ENCODE results near the gene NDOR1.

NDOR1 gene

DNA sequence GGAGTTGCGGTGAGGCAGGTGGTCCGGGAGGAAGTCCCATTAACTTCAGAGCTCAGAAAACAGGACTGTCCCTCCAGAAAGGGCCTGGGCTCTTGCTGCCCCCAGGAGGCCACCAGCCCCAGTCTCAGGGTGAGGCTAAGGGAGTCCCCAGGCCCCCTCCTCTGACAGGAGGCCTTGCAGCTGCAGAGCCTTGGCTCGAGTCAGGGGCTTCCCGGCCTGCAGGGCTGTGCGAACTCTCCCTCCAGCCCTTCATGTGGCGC lies 42.3 kb downstream of the NDOR1 start:
- Histone ChIP-seq H3K27me3 (ENCODE audit: insufficient read depth, poor library complexity, severe bottlenecking) (no peaks in the 10 kb centered on the region), H3K4me3 (replicated peaks; ENCODE audit: insufficient read depth, low read length) (no peak overlapping the region), H3K27ac (replicated peaks) (no peak overlapping the region)
- DNase-seq (ENCODE audit: low read depth in 1 of 2, low spot score in 1 of 2): no peak
- no peak for TF ChIP-seq CTCF (IDR thresholded peaks at IDR 0.05; ENCODE audit: insufficient read depth, low read length)
- TF ChIP-seq SPI1 (IDR thresholded peaks at IDR 0.05; ENCODE audit: borderline replicate concordance, low read depth): no peak
- TF ChIP-seq, protein P1, sequence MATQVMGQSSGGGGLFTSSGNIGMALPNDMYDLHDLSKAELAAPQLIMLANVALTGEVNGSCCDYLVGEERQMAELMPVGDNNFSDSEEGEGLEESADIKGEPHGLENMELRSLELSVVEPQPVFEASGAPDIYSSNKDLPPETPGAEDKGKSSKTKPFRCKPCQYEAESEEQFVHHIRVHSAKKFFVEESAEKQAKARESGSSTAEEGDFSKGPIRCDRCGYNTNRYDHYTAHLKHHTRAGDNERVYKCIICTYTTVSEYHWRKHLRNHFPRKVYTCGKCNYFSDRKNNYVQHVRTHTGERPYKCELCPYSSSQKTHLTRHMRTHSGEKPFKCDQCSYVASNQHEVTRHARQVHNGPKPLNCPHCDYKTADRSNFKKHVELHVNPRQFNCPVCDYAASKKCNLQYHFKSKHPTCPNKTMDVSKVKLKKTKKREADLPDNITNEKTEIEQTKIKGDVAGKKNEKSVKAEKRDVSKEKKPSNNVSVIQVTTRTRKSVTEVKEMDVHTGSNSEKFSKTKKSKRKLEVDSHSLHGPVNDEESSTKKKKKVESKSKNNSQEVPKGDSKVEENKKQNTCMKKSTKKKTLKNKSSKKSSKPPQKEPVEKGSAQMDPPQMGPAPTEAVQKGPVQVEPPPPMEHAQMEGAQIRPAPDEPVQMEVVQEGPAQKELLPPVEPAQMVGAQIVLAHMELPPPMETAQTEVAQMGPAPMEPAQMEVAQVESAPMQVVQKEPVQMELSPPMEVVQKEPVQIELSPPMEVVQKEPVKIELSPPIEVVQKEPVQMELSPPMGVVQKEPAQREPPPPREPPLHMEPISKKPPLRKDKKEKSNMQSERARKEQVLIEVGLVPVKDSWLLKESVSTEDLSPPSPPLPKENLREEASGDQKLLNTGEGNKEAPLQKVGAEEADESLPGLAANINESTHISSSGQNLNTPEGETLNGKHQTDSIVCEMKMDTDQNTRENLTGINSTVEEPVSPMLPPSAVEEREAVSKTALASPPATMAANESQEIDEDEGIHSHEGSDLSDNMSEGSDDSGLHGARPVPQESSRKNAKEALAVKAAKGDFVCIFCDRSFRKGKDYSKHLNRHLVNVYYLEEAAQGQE (IDR thresholded peaks at IDR 0.05; ENCODE audit: insufficient replicate concordance, low read depth): no peak
- TF ChIP-seq GABPA (IDR thresholded peaks at IDR 0.05; ENCODE audit: low read depth): no peak
- TF ChIP-seq POLR2AphosphoS5 (IDR thresholded peaks at IDR 0.05; ENCODE audit: low read depth): no peak

DNA sequence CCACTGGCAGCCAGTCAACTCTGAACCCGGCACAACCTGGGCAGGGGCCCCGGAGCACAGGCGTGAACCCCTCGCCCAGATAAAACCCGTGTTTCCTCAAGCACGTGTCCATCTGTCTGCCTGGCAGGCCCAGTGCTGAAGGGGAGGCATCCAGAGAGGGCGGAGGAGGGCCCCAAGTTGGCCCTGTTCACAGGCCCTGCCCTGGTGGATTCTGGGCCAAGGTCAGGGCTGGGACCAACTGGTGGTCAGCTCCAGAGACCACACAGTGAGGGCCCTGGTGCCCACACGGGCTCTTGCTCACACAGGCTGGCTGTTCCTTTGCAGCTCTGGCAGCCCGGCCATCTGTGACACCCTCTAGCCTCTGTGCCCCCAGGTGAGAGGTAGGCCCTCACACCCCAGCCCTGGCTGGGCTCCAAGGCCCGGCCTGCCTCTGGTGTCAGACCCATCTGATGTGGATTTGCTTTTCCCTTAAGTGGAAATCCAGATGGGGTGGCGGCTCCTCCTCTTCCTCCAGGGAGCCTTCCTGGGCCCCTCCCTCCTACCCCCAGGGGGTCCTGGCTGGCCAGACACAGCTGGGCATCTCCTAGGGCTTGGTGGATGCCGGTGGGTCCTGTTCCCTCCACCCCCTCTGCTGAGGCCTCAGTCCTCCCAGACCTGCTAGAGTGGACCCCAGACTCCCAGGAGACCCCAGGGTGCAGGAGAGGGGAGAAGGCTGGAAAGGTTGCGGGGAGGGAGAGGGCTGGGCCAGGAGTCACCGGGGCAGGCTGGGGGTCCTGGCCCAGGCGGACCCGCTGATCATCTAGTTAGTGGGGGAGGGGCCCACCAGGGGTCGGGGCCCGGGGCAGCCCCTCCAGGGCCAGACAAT lies 45.1 kb downstream of the NDOR1 start:
- no peak overlapping the region for H3K27ac ChIP-seq (replicated peaks)
- H3K27me3 ChIP-seq (ENCODE audit: insufficient read depth, poor library complexity, severe bottlenecking): no peaks in the 10 kb centered on the region
- no peak for DNase-seq (ENCODE audit: low read depth in 1 of 2, low spot score in 1 of 2)
- H3K4me3 ChIP-seq (replicated peaks; ENCODE audit: insufficient read depth, low read length): no peak overlapping the region
- TF ChIP-seq GABPA (IDR thresholded peaks at IDR 0.05; ENCODE audit: low read depth) (no peak), SPI1 (IDR thresholded peaks at IDR 0.05; ENCODE audit: borderline replicate concordance, low read depth) (no peak), CTCF (IDR thresholded peaks at IDR 0.05; ENCODE audit: insufficient read depth, low read length) (no peak), POLR2AphosphoS5 (IDR thresholded peaks at IDR 0.05; ENCODE audit: low read depth) (no peak)
- TF ChIP-seq, protein P1 (IDR thresholded peaks at IDR 0.05; ENCODE audit: insufficient replicate concordance, low read depth): no peak

- H3K4me3 ChIP-seq (replicated peaks; ENCODE audit: insufficient read depth, low read length): no peak within 1 kb of the TSS
Observed at GRCh38 chr9:137251194-137251461, 45.6 kb downstream of the NDOR1 start, which contains the start of gene STPG3. STPG3 (plus strand) TSS chr9:137251286; CDS start chr9:137251287, 1 bp downstream.

More at GRCh38 chr9:137251194-137251461, 45.6 kb downstream of the NDOR1 start, which contains the start of gene STPG3:
- no peaks in the 10 kb centered on the region for H3K27me3 ChIP-seq (ENCODE audit: insufficient read depth, poor library complexity, severe bottlenecking)
- no peak for TF ChIP-seq GABPA (IDR thresholded peaks at IDR 0.05; ENCODE audit: low read depth)
- TF ChIP-seq, protein P1 (IDR thresholded peaks at IDR 0.05; ENCODE audit: insufficient replicate concordance, low read depth): no peak
- no peak for TF ChIP-seq SPI1 (IDR thresholded peaks at IDR 0.05; ENCODE audit: borderline replicate concordance, low read depth)
- no peak for TF ChIP-seq CTCF (IDR thresholded peaks at IDR 0.05; ENCODE audit: insufficient read depth, low read length)
- TF ChIP-seq POLR2AphosphoS5 (IDR thresholded peaks at IDR 0.05; ENCODE audit: low read depth): no peak
- H3K27ac ChIP-seq (replicated peaks): no peak within 1 kb of the TSS
- DNase-seq (ENCODE audit: low read depth in 1 of 2, low spot score in 1 of 2): no peak

All from HL-60 (cell line).